GM12874 (cell line): ENCODE results near the gene NEXN.

ENCODE experiments used
- CTCF ChIP-seq: IDR thresholded peaks from 2 replicates; pipeline ENCODE4 v1.5.1; 2011; ENCODE audit warnings: low read depth, mild to moderate bottlenecking, control low read depth, low read length, moderate library complexity; ENCODE audit not compliant: insufficient read depth

NEXN gene

GRCh38 chr1:77991638-77992037, 103.2 kb downstream of the NEXN start:
- no peak for TF ChIP-seq CTCF
